Vagina (tissue), 2 donors: ENCODE data around the gene SERPINE1.

Experiments
- POLR2A ChIP-seq, 2 donors: fragments of 450-650 bp; IDR thresholded peaks; one replicate each; pipeline ENCODE4 v1.6.1; 2017; ENCODE audit warnings: antibody characterized with exemption in 2 of 2, mild to moderate bottlenecking in 2 of 2, moderate library complexity in 2 of 2
- TF ChIP-seq, protein P1 (sequence below), 3 experiments: fragments of 450-650 bp in 2 of 3; fragments of 200-600 bp in 1 of 3; sonication (generic) in 1 of 3; IDR thresholded peaks; one replicate each; pipeline ENCODE4 v1.5.1; 2017 to 2019; ENCODE audit warnings: antibody characterized with exemption in 3 of 3, mild to moderate bottlenecking in 2 of 3, moderate library complexity in 2 of 3

DNA sequence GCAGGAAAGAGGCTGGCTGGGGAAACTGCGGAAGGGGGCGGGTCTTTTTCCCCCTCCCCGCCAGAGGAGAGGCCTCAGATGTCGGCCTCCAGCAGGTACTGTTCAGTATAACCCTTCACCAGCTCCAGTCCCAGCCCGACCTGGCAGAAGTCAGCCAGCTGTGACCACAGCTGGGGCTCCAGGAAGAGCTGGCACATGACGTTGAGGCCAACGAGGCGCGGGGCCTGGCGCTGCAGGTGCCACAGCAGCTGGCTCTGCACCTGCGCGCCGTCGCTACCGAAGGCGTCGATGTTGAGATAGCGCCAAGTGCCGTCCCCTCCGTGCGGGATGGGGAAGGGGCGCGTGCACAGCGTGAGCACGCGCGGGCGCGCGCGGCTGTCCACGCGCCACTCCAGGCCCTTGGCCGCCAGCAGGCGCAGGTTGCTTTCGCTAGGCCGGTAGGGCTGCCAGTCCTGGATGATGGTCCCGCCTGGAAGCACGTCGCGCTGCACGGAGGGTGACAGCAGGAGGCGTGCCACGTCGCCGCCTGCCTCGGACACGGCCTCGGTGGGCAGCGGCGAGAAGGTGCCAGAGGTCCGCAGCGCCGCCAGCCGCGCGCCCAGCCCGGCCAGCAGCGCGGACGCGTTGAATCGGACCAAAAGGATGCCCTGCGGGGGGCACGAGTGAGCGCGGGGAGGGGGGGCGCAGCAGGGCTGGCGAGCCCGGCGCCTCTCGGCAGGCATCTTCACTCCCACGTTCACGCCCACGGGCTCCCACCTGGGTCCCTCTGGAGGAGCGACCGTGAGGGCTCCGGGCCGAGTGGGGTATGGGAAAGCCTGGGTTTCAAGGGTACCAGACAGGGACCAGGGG is 45.3 kb downstream of the SERPINE1 start:
- TF ChIP-seq POLR2A (IDR thresholded peaks at IDR 0.05): no peak
- TF ChIP-seq, protein P1, sequence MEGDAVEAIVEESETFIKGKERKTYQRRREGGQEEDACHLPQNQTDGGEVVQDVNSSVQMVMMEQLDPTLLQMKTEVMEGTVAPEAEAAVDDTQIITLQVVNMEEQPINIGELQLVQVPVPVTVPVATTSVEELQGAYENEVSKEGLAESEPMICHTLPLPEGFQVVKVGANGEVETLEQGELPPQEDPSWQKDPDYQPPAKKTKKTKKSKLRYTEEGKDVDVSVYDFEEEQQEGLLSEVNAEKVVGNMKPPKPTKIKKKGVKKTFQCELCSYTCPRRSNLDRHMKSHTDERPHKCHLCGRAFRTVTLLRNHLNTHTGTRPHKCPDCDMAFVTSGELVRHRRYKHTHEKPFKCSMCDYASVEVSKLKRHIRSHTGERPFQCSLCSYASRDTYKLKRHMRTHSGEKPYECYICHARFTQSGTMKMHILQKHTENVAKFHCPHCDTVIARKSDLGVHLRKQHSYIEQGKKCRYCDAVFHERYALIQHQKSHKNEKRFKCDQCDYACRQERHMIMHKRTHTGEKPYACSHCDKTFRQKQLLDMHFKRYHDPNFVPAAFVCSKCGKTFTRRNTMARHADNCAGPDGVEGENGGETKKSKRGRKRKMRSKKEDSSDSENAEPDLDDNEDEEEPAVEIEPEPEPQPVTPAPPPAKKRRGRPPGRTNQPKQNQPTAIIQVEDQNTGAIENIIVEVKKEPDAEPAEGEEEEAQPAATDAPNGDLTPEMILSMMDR (IDR thresholded peaks at IDR 0.05): no peak
